Mononuclear cell (primary cell): ENCODE data around the gene NIF3L1. TPM values are rescaled to one million over a fixed set of nuclear protein-coding genes. Genes with fewer than 3 reads are reported as not detected.

Experiments used
- H3K27me3 ChIP-seq: 2 replicates; pipeline ENCODE4 v1.6.0; 2011; ENCODE audit warnings: low read length, control low read depth; ENCODE audit not compliant: insufficient read depth
- H3K4me1 ChIP-seq: 2 replicates; pipeline ENCODE4 v1.5.1; 2011; ENCODE audit warnings: mild to moderate bottlenecking, low read length, control low read depth; ENCODE audit not compliant: insufficient read depth
- H3K4me3 ChIP-seq: 2 replicates; pipeline ENCODE4 v1.5.1; 2011; ENCODE audit warnings: mild to moderate bottlenecking, low read length, moderate library complexity
- H3K9me3 ChIP-seq: 2 replicates; pipeline ENCODE4 v1.5.1; 2011; ENCODE audit warnings: low read depth, mild to moderate bottlenecking, control low read depth, low read length
- total RNA-seq: library from RNA; depleted of rRNA; stranded (reverse); fragments of >200 nt; gene quantifications from one replicate; pipeline ENCODE4 v1.2.3, GENCODE V29; 2012

Gene NIF3L1
- total RNA-seq, 1 donor, result 8.5 TPM

DNA sequence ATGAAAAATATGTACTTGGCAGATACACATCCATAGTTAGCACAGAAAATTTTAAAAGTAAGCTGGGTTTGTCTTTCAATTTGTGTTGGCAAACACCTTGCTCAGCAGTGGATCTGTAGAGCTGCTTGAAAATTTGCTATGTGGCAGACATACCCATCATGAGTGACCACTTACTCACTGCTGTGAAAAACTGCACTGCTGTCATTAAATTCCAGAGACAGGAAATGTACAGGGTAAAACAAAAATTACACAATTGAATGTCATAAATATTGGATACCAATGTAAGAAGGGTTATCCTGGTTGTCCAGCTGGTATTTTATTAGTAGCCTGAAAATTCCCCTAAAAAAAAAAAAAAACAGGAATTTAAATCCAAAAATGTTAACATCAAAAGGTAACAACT, 24.5 kb downstream of the NIF3L1 start:
- Histone ChIP-seq H3K9me3 (no peaks in the 10 kb centered on the region), H3K27me3 (no peaks in the 10 kb centered on the region), H3K4me1 (no peaks in the 10 kb centered on the region), H3K4me3 (no peak overlapping the region)

DNA sequence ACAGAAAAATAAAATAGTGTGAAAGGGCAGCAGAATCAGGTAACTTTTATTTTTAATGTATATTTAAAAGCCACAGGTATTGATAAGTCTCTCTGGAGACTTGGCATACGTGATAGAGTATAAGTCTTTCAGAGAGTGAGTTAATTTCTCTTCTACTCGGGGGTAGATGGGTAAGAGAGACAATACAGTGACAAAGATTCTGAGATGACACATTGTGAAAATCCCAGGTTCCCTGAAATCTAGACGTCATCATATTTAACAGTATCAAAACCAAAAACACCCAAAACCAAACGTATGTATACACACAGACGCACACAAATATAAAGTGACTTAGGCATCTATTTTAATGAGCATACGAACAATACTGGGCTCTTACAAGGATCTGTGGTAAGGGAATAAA, 33.3 kb downstream of the NIF3L1 start:
- Histone ChIP-seq H3K9me3 (no peaks in the 10 kb centered on the region), H3K4me3 (no peak overlapping the region), H3K27me3 (no peaks in the 10 kb centered on the region), H3K4me1 (no peaks in the 10 kb centered on the region)

GRCh38 chr2:200929334-200930249, 40.4 kb downstream of the NIF3L1 start:
- Histone ChIP-seq H3K4me3 (no peak overlapping the region), H3K9me3 (no peaks in the 10 kb centered on the region), H3K4me1 (peaks cover 5% of the 10 kb centered on the region)

DNA sequence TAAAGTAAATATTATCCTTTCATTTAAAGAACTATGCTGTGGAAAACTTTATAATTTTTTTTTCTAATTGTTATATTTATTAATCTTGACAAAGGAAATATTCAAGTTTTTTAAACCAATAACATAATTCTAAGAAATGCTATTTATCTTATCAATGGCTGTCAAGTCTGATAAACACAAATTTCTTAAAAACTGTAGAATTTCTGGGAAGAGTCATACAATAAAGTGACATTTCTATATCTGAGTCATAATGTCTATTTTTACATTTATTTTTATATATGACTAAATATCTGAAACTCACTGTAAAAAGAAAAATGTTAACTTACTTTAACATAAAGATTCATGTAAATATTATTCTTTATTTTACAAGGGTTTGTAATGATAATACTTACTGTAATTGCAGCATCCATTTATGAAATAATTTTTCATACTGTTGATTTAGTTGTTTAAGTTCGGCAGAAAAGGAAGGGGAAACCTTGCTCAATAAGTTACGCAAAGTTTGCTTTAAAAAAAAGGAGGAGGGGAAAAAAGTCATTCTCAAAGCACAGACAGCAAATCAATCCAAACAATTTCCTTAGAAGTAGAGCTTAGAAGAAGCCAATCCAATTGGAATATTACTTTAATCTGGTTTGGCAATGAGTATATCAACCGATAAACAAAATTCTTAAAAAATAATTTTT, 41.9 kb downstream of the NIF3L1 start:
- H3K4me1 ChIP-seq, result peaks cover 5% of the 10 kb centered on the region
- H3K27me3 ChIP-seq, result no peaks in the 10 kb centered on the region

More at GRCh38 chr2:200929334-200930249, 40.4 kb downstream of the NIF3L1 start:
- no peaks in the 10 kb centered on the region for H3K27me3 ChIP-seq

DNA sequence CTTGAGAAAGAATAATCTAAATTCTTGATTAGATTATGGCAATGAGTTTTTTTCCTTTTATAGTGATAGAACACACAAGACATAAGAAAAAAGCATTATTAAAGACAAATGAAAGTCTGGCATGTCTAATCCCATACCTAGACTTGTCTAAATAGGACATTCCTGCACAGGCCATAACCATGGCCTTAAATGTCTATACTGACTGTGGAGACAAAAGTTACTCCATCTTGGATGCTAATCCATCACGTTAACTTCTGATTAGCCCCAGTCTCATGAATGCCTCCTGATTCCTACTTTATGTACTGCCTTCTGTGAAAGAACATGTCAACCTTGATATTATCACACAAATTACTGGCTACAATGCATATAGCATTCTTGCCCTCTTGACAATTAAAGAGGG, 50.7 kb downstream of the NIF3L1 start:
- H3K9me3 ChIP-seq, result no peaks in the 10 kb centered on the region
- no peaks in the 10 kb centered on the region for H3K27me3 ChIP-seq
- H3K4me1 ChIP-seq, result no peaks in the 10 kb centered on the region
- no peak overlapping the region for H3K4me3 ChIP-seq

More for the DNA sequence above, 41.9 kb downstream of the NIF3L1 start:
- Histone ChIP-seq H3K4me3 (no peak overlapping the region), H3K9me3 (no peaks in the 10 kb centered on the region)

- no peak overlapping the region for H3K4me3 ChIP-seq
- H3K27me3 ChIP-seq, result no peaks in the 10 kb centered on the region
Measured at GRCh38 chr2:200943527-200944105, 54.4 kb downstream of the NIF3L1 start.

GRCh38 chr2:200944467-200945394, 55.6 kb downstream of the NIF3L1 start:
- Histone ChIP-seq H3K27me3 (no peaks in the 10 kb centered on the region), H3K9me3 (no peaks in the 10 kb centered on the region), H3K4me1 (no peaks in the 10 kb centered on the region), H3K4me3 (no peak overlapping the region)

More at GRCh38 chr2:200943527-200944105, 54.4 kb downstream of the NIF3L1 start:
- no peaks in the 10 kb centered on the region for H3K4me1 ChIP-seq
- H3K9me3 ChIP-seq, result no peaks in the 10 kb centered on the region

DNA sequence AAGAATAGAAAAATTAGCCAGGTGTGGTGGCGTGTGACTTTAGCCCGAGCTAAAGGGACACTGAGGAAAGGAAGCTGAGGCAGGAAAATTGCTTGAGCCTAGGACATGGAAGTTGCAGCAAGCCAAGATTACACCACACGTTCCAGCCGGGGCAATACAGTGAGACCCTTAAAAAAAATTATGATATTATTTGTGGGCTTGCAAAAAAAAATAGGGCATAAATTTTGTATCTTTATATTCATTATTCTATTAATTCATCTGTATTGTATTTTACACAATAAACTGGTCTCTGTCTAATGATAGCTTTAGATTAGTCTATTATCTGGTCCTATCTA, 56.2 kb downstream of the NIF3L1 start:
- Histone ChIP-seq H3K4me3 (no peak overlapping the region), H3K9me3 (no peaks in the 10 kb centered on the region), H3K4me1 (no peaks in the 10 kb centered on the region), H3K27me3 (no peaks in the 10 kb centered on the region)

GRCh38 chr2:200950378-200950777, 61.2 kb downstream of the NIF3L1 start:
- no peaks in the 10 kb centered on the region for H3K4me1 ChIP-seq
- no peaks in the 10 kb centered on the region for H3K27me3 ChIP-seq
- H3K9me3 ChIP-seq, result no peaks in the 10 kb centered on the region
- no peak overlapping the region for H3K4me3 ChIP-seq

Other genes with a start within 250 kb of the NIF3L1 start
- gene BZW1, start 77.5 kb upstream of the NIF3L1 start, total RNA-seq, result 559 TPM
- 635 TPM for gene CLK1, start 24.7 kb upstream of the NIF3L1 start, total RNA-seq
- 25.9 TPM for gene PPIL3, start 294 bp upstream of the NIF3L1 start, total RNA-seq
- gene ORC2, start 74.3 kb downstream of the NIF3L1 start, total RNA-seq, result 12.1 TPM
- 39.3 TPM for gene HYCC2, start 182.3 kb downstream of the NIF3L1 start, total RNA-seq
- gene NDUFB3, start 182.6 kb downstream of the NIF3L1 start, total RNA-seq, result 13.9 TPM
- 376 TPM for gene CFLAR, start 226.8 kb downstream of the NIF3L1 start, total RNA-seq